AG09309 (cell line): Measurements from ENCODE around the gene KCNIP1.

Source experiments
- DNase-seq: peaks from one replicate; pipeline ENCODE4 v3.0.0-alpha.2; 2010; ENCODE audit warnings: low read depth
- H3K4me3 ChIP-seq: 2 replicates; pipeline ENCODE4 v1.5.1; 2011; ENCODE audit warnings: mild to moderate bottlenecking, low read depth, low read length, moderate library complexity; ENCODE audit not compliant: control insufficient read depth
- TF ChIP-seq, protein P1 (sequence below): IDR thresholded peaks from 2 replicates; pipeline ENCODE4 v1.5.1; 2011; ENCODE audit warnings: mild to moderate bottlenecking, low read depth, low read length, inconsistent platforms; ENCODE audit not compliant: insufficient read depth, control insufficient read depth; ENCODE audit errors: missing control alignments

Gene KCNIP1

DNA sequence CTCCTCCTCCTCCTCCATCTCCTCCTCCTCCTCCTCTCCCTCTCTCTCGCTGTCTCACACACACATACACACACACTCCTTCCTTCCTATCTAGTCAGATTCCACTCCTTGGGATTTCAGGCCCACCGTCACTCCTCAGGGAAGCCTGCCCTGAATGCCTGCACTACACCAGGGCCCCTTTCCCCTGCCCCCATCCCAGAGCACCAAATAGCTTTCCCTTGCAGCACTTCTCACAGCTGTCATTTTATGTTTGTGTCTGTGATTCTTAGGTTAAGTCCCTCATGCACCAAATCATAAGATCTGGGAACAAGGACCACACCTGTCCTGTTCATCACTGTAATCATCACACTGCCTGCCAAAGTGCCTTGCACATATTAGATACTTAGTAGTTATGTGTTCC is 193.2 kb downstream of the KCNIP1 start:
- TF ChIP-seq, protein P1, sequence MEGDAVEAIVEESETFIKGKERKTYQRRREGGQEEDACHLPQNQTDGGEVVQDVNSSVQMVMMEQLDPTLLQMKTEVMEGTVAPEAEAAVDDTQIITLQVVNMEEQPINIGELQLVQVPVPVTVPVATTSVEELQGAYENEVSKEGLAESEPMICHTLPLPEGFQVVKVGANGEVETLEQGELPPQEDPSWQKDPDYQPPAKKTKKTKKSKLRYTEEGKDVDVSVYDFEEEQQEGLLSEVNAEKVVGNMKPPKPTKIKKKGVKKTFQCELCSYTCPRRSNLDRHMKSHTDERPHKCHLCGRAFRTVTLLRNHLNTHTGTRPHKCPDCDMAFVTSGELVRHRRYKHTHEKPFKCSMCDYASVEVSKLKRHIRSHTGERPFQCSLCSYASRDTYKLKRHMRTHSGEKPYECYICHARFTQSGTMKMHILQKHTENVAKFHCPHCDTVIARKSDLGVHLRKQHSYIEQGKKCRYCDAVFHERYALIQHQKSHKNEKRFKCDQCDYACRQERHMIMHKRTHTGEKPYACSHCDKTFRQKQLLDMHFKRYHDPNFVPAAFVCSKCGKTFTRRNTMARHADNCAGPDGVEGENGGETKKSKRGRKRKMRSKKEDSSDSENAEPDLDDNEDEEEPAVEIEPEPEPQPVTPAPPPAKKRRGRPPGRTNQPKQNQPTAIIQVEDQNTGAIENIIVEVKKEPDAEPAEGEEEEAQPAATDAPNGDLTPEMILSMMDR = no peak
- H3K4me3 ChIP-seq = no peak overlapping the region
- DNase-seq = no peak

DNA sequence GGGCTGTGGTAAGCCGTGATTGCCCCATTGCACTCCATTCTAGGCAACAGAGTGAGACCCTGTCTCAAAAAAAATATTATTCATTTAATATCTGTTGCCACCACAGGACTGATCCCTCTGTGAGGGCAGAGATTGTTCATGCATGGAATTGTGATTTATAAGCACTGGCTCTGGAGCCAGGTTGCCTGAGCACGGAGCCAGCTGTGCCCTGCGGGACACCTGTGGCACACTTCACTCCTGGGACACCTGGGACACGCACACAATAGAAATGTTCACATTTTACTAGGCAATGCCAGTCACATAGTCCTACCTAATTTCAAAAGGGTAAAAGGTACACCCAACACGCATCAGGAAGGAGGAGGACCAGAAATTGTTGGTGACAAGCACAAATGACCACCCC is 196.7 kb downstream of the KCNIP1 start:
- TF ChIP-seq, protein P1 = no peak
- DNase-seq = no peak

DNA sequence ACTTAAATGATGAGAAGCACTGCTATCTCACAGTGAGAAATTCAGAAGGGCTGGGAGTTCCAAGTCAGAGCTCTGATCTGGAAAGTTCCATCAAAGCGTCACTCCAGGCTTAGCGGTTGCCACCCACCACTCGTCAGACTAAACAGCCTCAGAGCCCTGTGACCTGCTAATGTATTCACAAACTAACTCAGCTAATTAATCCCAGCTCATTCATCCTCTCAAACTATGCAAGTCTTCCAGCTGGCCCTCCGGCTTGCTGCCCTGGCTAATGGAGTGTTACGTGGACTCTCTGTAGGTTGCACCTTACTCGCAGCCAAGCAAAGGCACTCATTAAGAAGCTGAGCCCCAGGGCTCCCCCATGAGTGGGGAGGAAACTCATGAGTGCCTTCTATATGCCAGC is 197.5 kb downstream of the KCNIP1 start:
- no peak for DNase-seq
- TF ChIP-seq, protein P1 = no peak
- no peak overlapping the region for H3K4me3 ChIP-seq

More for the DNA sequence above, 196.7 kb downstream of the KCNIP1 start:
- no peak overlapping the region for H3K4me3 ChIP-seq

DNA sequence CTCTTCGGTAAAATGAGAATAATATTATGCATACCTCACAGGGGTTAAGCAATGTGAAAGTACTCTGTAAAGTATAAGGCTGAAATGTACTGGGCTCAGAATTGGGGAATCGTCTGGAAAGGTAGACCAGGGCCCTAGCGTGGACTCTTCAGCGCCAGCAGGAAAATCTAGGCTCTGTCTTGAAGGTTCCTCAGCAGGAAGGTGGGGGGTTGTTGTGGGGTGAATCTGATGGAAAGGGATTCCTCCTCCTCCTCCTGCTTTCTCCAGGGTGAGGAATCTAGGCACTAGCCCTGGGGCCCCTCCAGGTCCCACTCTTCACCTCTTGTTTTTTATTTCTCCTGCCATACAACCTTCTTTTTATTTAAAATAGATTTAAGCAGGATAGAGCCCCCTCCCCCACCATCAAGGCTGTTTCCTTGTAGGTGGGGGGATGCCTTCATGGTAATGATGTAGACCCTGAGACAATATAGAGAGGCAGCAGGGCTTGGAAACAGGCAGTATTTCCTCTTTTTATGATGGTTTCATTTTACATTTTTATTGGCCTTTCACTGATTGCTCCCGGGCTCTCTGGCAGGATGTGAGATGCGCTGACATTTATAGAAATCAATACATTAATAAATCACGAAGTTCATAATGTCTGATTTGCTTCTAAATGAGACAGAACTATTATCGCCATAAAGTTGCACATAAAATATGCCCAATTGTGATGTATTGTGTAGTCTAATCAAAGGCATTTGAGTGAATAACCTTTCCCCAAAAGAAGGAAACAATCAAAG is 200.8 kb downstream of the KCNIP1 start:
- no peak overlapping the region for H3K4me3 ChIP-seq
- DNase-seq = no peak
- TF ChIP-seq, protein P1 = no peak

DNA sequence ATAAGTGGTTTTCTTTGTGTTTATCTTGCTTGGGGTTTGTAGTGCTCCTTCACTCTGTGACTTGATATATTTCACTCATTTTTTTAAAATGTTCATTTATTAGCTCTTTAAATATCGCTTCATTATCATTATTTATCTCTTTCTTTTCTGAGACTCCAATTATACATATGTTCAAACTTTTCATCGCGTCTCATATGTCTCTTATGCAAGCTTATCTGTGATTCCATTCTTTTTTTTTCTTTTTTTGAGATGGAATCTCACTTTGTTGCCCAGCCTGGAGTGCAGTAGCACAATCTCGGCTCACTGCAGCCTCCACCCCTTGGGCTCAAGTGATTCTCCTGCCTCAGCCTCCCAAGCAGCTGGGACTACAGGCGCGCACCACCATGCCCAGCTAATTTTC is 205.8 kb downstream of the KCNIP1 start:
- H3K4me3 ChIP-seq = no peak overlapping the region
- DNase-seq = no peak
- TF ChIP-seq, protein P1 = no peak

DNA sequence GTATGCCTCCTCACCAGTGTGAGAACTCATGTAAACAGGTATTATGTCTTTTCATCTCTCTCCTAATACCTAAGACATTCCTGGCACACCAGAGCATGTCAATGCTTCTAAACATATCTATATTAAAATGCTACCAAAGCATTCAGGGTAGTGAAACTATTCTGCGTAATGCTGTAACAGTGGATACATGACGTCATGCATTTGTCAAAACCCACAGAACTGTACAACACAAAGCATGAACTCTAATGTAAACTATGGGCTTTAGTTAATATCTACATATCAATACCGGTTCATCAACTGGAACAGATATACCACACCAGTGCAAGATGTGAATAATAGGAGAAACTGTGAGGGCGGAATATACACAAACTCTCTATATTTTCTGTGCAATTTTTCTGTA is 207.5 kb downstream of the KCNIP1 start:
- H3K4me3 ChIP-seq = no peak overlapping the region
- TF ChIP-seq, protein P1 = no peak
- no peak for DNase-seq
